GM18526 (cell line): ENCODE results near the gene SPPL3.

Source experiments
- POLR2A ChIP-seq: IDR thresholded peaks from 3 replicates; pipeline ENCODE4 v1.6.1; 2011; ENCODE audit not compliant: insufficient read length; ENCODE audit errors: extremely low read depth

The SPPL3 gene

DNA sequence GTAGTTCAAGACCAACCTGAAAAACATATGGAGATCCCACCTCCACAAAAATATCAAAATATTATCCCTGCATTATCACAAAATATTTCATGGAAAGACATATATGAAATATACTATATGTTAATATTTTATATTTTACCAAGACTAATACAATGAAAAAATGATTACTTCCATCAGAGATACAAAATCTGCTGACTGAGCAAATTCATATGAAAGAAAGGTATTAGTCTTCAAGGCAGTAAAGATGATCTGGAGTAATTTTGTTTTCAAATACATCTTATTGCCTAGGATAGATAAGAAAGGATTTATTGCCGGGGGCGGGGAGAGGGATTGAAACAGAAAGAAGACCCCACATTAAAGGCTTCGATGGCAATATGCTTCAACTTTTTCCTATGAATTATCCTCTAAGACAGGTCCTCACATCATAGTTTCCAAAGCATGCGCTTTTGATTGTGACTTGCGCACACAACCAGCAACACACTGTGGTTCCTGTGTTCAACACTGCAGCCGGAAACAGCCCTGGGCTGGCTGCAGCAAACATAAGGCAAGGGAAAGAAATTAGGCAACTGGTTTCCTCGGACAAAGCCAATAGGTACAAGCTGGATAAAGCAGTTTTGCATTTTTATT is 83.2 kb downstream of the SPPL3 start:
- TF ChIP-seq POLR2A: no peak

DNA sequence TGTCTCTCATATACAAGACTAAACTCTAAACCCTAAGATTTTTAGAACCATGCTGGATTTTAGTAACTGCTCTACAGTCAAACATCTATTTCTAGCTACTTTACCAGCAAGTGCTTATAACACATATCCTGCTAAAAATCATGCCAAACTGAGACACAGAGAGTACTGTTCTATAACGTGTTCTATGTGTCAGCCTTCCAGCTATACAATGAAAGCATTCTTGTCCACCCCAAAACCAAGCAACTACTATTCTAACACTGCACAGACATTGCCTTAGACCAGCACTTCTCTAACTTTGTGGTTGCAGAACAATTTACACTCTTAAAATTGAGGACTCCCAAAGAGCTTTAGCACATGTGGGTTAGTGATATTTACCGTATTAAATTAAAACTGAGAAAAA is 85.7 kb downstream of the SPPL3 start:
- no peak for TF ChIP-seq POLR2A

DNA sequence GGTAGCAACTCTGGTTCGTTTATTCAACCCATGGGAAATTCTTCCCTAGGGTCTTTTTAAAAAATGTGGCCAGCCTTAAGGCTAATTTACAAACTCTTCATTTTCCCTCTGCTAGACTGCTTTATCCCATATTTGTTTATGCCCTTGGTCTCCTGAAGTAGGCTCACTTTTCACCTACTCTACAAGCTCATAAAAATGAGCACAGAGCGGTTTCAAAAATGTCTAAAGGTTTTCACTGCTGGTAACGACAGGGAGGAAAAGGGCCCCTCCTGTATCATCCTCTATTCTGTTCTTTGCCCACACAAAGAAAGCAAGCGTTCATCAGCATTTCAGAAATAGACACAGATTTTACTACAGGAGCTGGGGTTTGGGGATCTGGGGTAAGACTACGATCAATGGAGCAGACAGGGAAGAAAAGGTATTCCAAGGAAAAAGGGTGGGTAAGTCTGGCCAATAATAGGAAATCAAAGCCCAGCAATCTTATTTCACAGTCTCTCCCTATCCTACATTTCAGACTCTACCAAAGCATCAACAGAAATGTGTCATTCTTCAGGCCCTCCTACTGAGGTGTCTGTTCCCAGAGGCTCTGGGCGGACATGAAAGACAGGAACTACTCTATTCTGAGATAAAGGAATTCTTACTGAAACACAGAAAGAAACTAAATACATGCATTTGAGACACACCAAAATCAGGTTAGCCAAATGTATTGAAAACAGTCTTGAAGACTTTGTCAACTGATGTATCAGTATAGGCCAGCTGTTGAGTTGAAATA is 86.4 kb downstream of the SPPL3 start:
- no peak for TF ChIP-seq POLR2A

DNA sequence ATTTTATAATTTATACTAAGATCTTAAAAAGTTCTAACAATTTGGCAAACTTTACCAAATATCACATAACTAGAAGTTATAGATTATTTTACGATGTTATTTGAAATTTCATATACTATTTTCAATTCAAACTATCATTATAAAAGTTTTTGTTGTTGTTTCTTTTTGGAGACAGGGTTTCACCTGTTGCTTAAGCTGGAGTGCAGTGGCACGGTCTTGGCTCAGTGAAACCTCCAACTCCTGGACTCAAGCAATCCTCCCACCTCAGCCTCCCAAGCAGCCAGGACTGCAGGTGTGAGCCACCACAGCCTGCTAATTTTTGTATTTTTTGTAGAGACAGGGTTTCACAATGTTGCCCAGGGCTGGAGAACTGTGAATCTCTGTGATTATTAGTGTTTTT is 87.8 kb downstream of the SPPL3 start:
- no peak for TF ChIP-seq POLR2A

DNA sequence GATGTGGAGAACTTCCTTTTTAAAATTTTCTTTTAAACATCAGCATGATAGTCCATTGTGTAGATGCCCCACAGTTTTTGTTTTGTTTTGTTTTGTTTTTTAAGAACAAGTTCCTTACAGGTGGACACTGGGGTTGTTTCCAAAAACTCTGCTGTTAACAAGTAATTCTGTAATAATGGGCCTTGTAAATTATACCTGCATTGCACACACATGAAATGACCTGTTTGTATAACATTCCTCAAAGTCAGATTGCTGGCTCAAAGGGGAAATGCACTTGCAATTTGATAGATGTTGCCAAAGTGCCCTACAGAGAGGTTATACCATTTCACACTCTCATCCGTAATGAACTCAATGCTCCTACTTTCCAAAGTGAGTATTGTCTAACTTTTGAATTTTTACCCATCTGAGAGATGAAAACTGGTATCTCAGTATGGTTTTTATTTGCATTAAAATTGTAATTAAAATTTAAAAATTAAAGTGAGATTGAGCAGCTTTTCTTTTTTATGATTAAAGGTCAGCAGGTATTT is 89.2 kb downstream of the SPPL3 start:
- no peak for TF ChIP-seq POLR2A

DNA sequence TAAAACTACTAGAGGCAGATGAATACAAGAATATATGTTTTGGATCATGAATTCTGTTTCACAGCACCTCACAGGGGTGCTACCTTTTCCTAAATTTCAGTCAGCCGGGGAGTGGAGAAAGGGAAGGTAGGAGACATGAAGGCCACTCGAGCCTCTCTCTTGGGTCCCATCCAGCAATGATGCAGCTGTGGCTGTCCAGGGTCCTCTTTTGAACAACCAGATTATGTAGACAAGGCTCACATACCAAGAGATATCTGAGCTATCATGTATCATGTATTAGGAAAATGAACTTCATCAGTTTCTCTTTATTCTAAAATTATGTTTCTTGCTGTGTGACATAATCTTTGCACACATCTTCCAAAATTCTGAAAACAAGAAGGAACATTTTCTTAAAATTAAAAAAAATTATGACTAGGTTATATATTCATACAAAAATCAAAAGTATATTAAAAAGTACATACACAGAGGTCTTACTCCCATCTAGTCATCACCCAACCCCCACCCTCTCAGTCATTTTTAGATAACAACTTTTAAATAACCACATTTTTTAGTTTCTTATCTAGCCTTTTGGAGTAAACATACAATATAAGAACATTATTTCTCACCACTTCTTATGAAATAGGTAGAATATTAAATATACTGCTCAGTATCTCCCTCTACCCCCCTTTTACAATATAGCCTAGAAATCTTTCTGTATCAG is 89.8 kb downstream of the SPPL3 start:
- TF ChIP-seq POLR2A: no peak

DNA sequence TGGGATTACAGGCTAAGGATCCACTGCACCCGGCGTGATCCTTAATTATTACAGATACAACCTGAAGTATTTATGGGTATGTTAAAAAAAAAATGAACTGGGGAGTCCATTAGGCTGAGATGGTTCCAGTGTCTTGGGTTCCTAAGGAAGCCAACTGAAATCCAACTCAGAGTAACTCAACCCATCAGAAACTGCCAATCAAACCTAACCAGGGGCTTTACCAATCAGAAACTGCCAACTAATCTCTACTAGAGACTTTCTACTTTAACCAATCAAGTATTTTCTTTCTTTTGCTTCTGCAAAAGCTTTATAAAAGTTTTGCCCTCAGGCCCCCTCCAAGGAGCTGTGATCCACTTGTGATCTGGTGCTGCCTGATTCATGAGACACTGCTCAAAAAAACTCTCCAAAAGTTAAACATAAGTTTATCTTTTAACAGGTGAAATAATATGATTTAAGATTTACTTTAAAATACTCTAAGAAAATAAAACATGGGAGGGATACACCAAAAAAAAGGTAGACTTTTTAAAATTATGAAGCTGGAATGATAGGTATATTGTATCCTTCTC is 90.5 kb downstream of the SPPL3 start:
- no peak for TF ChIP-seq POLR2A

DNA sequence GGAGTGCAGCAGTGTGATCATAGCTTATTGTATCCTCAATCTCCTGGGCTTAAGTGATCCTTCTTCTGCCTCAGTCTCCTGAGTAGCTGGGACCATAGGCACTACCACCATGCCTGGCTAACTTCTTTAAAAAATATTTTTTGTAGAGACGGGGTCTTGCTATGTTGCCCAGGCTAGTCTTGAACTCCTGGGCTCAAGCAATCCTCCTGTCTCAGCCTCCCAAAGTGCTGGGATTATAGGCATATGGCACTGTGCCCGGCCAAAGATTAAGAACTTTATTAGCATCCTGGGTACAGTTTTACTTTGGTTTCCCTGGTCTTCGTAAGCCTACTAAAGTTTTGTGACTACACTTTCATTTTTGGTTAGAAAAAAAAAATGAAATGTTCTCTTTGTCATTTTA is 94.1 kb downstream of the SPPL3 start:
- no peak for TF ChIP-seq POLR2A

DNA sequence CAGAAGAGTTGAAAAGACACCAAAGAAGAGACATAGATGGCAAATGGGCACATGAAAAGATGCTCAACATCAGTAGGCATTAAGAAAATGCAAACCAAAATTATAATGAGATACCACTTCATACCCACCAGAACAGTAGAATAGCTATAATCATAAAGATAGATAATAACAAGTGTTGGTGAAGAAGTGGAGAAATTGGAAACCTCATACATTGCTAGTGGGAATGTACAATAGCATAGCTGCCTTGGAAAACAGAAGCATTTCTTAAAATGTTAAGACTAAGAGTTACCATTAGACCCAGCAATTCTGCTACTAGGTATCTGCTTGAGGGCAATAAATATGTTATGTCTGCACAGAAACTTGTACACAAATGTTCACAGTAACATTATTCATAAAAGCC is 99.7 kb downstream of the SPPL3 start:
- no peak for TF ChIP-seq POLR2A

DNA sequence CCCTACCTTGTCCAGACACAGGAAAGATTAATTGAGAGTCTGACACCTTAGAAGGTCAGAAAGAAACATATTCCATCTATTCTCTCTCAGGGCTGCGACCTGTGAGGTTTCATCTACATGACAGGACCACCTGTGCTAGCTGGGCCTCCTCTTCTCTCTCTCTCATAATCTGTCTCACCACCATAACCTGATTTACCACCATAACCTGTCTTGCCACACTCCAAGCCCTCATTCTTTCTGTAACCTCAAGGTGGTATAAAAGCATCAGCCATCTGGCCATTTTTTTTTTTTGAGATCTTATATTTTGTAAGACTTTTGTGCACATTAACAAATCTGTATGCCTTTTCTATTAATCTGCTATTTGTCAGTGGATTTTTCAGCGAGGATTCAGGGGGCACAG is 103.0 kb downstream of the SPPL3 start:
- no peak for TF ChIP-seq POLR2A

DNA sequence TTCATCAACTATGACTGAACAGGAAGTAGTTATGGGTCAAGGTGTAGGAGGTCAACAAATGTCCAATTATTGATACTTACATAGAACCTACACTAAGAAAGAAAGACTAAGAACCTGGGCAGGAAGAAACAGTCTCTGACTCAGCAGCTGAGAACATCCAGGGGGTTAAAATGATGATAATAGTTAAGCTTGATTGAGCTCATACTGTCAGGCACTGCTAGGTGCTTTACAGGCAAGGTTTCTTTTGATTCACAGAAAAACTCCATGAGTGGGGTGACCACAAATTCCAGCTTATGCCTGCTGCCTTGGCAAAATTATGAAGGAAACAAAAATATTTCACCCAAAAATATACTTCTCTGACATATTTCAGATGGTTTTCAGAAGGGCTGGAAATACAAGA is 103.5 kb downstream of the SPPL3 start:
- no peak for TF ChIP-seq POLR2A

DNA sequence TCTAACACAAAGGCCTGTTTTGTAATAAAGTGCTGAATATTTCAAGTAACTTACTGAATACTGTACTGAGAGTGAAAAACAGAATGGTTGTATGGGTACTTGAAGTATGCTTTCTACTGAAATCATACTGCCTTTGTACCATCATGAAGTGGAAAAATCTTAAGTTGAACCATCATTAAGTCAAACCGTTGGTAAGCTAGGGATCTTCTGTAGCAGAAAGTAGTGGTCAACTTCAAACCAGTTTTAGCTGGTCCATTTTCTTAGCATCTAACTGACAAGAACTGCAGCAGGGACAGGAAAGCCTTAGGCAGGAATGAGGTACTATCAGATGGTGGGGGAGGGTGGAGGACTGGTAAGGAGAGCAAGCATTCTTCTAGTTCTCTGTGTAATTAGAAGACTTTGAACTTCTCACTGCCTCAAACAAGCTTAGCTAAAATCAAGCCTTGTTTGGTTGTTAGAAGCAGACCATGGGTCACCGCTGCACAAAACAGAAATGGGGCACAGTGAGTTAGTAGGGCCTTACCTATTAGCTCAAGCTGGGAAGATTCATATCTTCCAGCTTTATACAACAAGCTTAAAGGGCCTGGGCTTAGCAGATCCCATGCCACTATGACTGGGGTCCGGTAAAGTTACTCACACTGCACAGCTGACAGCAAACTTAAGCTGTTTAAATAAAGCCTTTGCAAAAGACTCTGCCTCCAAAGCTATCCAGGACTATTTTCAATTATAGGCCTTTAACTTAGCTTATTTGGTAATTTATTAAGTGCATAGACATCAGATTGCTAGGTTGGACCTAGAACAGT is 104.7 kb downstream of the SPPL3 start:
- TF ChIP-seq POLR2A: no peak

DNA sequence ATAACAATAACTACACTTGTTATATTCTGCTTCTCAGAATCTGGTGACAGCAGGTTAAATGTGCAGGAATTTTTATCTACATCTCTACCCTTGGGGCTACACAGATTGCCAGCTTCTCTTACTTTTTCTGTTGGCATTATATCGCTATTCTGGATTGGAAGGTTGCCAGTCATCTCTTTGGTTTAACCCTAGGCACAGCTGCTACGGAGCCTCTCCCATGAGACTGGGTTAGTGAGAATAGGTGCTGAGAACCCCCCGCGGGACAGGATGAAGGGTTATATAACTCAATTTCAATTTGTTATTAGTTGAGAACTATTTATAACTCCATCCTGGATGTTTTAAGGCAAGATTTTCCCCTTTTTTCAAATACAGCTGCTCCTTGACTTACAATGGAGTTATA is 105.5 kb downstream of the SPPL3 start:
- no peak for TF ChIP-seq POLR2A

DNA sequence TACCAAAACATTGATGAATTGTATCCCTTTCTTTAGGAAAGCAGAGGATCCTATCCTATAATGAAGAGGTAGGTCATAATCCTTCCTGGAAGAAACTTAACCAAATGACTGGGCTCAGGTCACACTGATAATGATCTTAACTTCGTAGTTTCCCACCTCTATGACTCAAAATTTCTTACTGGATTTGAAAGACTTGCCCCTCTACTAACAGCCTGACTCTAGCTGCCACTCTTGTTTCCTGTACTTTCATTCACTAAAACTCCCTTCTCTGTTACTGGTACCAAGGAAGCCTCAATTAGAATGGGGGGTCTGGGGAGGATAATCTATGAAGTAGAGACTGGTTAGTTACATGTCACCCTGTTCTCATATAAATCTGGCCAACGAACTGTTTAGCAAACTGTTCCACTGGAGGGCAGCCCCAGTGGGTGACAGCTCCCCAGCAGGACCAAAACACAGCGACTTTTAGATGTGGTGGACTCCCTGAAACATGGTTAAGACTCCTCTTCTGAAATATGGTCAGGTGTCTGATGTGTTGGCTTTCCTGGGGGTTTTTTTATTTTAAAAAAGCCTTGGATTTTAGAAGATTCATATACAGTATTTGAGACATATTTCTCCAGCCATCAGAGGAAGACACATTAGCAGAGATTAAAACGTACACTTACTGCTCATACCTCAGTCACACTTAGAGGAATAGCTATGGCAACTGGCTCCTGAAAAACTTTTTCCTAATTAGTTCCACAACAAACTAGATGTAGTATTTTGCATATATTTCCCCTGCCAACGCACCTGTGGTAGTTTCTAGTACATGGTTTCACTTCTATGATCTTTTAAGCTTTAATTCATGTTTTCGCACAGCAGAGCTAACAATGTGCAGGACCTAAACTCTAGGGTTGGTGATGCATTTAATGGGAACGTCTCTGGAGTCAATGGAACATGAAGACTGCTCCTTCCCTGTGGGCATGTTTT is 106.2 kb downstream of the SPPL3 start:
- no peak for TF ChIP-seq POLR2A
